HL-60 (cell line): Measurements from ENCODE around the gene NHERF1.

ENCODE experiments used
- CTCF ChIP-seq: IDR thresholded peaks from one replicate; pipeline ENCODE4 v1.5.1; 2011; ENCODE audit warnings: low read length, control low read depth, inconsistent platforms; ENCODE audit not compliant: insufficient read depth
- GABPA ChIP-seq: IDR thresholded peaks from 2 replicates; pipeline ENCODE4 v1.6.1; 2012; ENCODE audit warnings: low read depth
- POLR2AphosphoS5 ChIP-seq: IDR thresholded peaks from 2 replicates; pipeline ENCODE4 v1.6.1; 2012; ENCODE audit warnings: low read depth
- SPI1 ChIP-seq: IDR thresholded peaks from 2 replicates; pipeline ENCODE4 v1.6.1; 2012; ENCODE audit warnings: low read depth, mild to moderate bottlenecking, borderline replicate concordance

GRCh38 chr17:74759941-74760340, 11.5 kb downstream of the NHERF1 start:
- no peak for TF ChIP-seq CTCF
- no peak for TF ChIP-seq SPI1
- TF ChIP-seq GABPA: no peak
- no peak for TF ChIP-seq POLR2AphosphoS5
